Endothelial cell of umbilical vein (primary cell): Measurements from ENCODE around the gene PTPRD. TPM values are rescaled to one million over a fixed set of nuclear protein-coding genes. Genes with fewer than 3 reads are reported as not detected.

ENCODE experiments used
- BruUV-seq: library from RNA; stranded (reverse); fragments of 400-500 nt; replicated peaks from 2 replicates; lab custom pipeline; 2021; lab: Mats Ljungman, UMichigan
- CTCF ChIA-PET: fragments of 300-600, 350-600 bp; sonication (Branson Sonifier 250); formaldehyde crosslinking; loops from one replicate; lab custom pipeline; 2021; ENCODE audit warnings: antibody characterized with exemption, inconsistent platforms; lab: Charles Lee
- POLR2A ChIA-PET: fragments of 300-600, 350-600 bp; sonication (Branson Sonifier 250); formaldehyde crosslinking; loops from one replicate; lab custom pipeline; 2021; ENCODE audit warnings: antibody characterized with exemption, inconsistent platforms; lab: Charles Lee
- DNase-seq: peaks from one replicate; pipeline ENCODE4 v3.0.0-alpha.2; 2011; ENCODE audit warnings: low read depth, low spot score
- FAIRE-seq: peaks from 2 replicates; lab custom pipeline; 2011; peaks lifted over from hg19 to GRCh38; lab: Jason Lieb, UNC
- H2AFZ ChIP-seq: 2 replicates; pipeline ENCODE4 v1.6.0; 2012; ENCODE audit warnings: low read depth, low read length, control low read depth, inconsistent platforms
- H3K27ac ChIP-seq: 2 replicates; pipeline ENCODE4 v1.5.1; 2011; ENCODE audit warnings: low read depth, mild to moderate bottlenecking, control low read depth, low read length, moderate library complexity; ENCODE audit not compliant: insufficient read depth
- H3K27me3 ChIP-seq, 2 experiments: 2 replicates each; pipeline versions ENCODE4 v1.6.0 to v1.6.1; 2011; ENCODE audit warnings: low read length in 2 of 2, mixed read lengths in 1 of 2; ENCODE audit not compliant: control insufficient read depth in 2 of 2, insufficient read depth in 2 of 2
- H3K36me3 ChIP-seq, 2 experiments: 2 replicates in 1 of 2; 3 replicates in 1 of 2; pipeline ENCODE4 v1.5.1; 2011; ENCODE audit warnings: low read length in 2 of 2, mild to moderate bottlenecking in 1 of 2, moderate library complexity in 1 of 2; ENCODE audit not compliant: control insufficient read depth in 2 of 2, insufficient read depth in 2 of 2; ENCODE audit errors: extremely low read depth in 1 of 2
- H3K4me1 ChIP-seq: 3 replicates; pipeline ENCODE4 v1.5.1; 2011; ENCODE audit warnings: mild to moderate bottlenecking, low read length; ENCODE audit not compliant: control insufficient read depth, insufficient read depth; ENCODE audit errors: extremely low read depth
- H3K4me2 ChIP-seq: 2 replicates; pipeline ENCODE4 v1.6.1; 2011; ENCODE audit warnings: low read length, control low read depth, mixed read lengths; ENCODE audit not compliant: insufficient read depth
- H3K4me3 ChIP-seq, 3 experiments: fragments of 200-600 bp in 1 of 3; sonication (generic), shearing (Covaris generic) in 1 of 3; replicated peaks in 1 of 3; 2 replicates each; pipeline ENCODE4 v1.5.1; 2011 to 2016; ENCODE audit warnings: control low read depth in 3 of 3, low read length in 3 of 3, mild to moderate bottlenecking in 2 of 3, inconsistent platforms in 1 of 3, low read depth in 1 of 3, moderate library complexity in 1 of 3; ENCODE audit not compliant: insufficient read depth in 1 of 3
- H3K79me2 ChIP-seq: 2 replicates; pipeline ENCODE4 v1.6.0; 2012; ENCODE audit warnings: low read length, inconsistent platforms; ENCODE audit not compliant: control insufficient read depth, insufficient read depth
- H3K9ac ChIP-seq: replicated peaks from 2 replicates; pipeline ENCODE3; 2011; ENCODE audit warnings: low read length, control low read depth; ENCODE audit not compliant: insufficient read depth; ENCODE audit errors: extremely low read depth
- H3K9me1 ChIP-seq: replicated peaks from 3 replicates; pipeline ENCODE4 v1.6.0; 2011; ENCODE audit warnings: mild to moderate bottlenecking, low read length; ENCODE audit not compliant: control insufficient read depth, insufficient read depth; ENCODE audit errors: extremely low read depth
- H3K9me3 ChIP-seq: replicated peaks from 2 replicates; pipeline ENCODE4 v1.5.1; 2012; ENCODE audit warnings: low read length, inconsistent platforms; ENCODE audit not compliant: control insufficient read depth, insufficient read depth
- H4K20me1 ChIP-seq: replicated peaks from 2 replicates; pipeline ENCODE3; 2011; ENCODE audit warnings: mild to moderate bottlenecking, low read length; ENCODE audit not compliant: control insufficient read depth, insufficient read depth; ENCODE audit errors: extremely low read depth
- EZH2 ChIP-seq: IDR thresholded peaks from 2 replicates; pipeline ENCODE4 v1.6.1; 2012; ENCODE audit warnings: borderline replicate concordance, low read depth, mild to moderate bottlenecking, moderate library complexity, low read length, inconsistent platforms; ENCODE audit not compliant: severe bottlenecking
- FOS ChIP-seq: IDR thresholded peaks from 2 replicates; pipeline ENCODE4 v1.6.1; 2011; ENCODE audit warnings: mild to moderate bottlenecking, low read length, moderate library complexity, borderline replicate concordance; ENCODE audit not compliant: insufficient read depth
- GATA2 ChIP-seq: IDR thresholded peaks from 2 replicates; pipeline ENCODE4 v1.7.0; 2011; ENCODE audit warnings: low read depth, mild to moderate bottlenecking, moderate library complexity, mixed read lengths, low read length; ENCODE audit not compliant: insufficient read length, insufficient read depth
- JUN ChIP-seq: IDR thresholded peaks from 2 replicates; pipeline ENCODE4 v1.6.1; 2011; ENCODE audit warnings: borderline replicate concordance, low read depth; ENCODE audit not compliant: insufficient read length, insufficient read depth
- MYC ChIP-seq: IDR thresholded peaks from one replicate; pipeline ENCODE4 v1.6.1; 2011; ENCODE audit warnings: mild to moderate bottlenecking, low read depth, low read length
- POLR2A ChIP-seq: IDR thresholded peaks from 2 replicates; pipeline ENCODE4 v1.6.1; 2012; ENCODE audit warnings: low read depth, mild to moderate bottlenecking, control low read depth, low read length
- POLR2AphosphoS5 ChIP-seq: IDR thresholded peaks from 2 replicates; pipeline ENCODE4 v1.6.1; 2012; ENCODE audit warnings: low read depth, mild to moderate bottlenecking, control low read depth, low read length, moderate library complexity; ENCODE audit not compliant: insufficient read depth
- dilution Hi-C: fragments of 300-500 bp; cut with MboI; formaldehyde crosslinking; loops from one replicate; pipeline ENCODE4 v1.15.0; 2019; ENCODE audit warnings: low sequenced_read_pairs; ENCODE audit not compliant: extremely low pct_ligation_motif_present
- intact Hi-C: fragments of 100-400 bp; cut with micrococcal nuclease; formaldehyde crosslinking; loops from one replicate; pipeline ENCODE4 v1.10.0; 2022
- polyA plus RNA-seq, 4 experiments: library from polyadenylated mRNA; depleted of rRNA in 3 of 4; stranded (reverse) in 3 of 4; unstranded in 1 of 4; fragments of >200 nt; gene quantifications; 2 replicates each; pipeline versions ENCODE4 v1.2.1 to v1.2.3, GENCODE V29; 2011 to 2012; ENCODE audit warnings: missing spikeins in 1 of 4
- total RNA-seq: library from RNA; stranded (reverse); gene quantifications from 2 replicates; pipeline ENCODE4 v1.2.3, GENCODE V29; 2021
- TF ChIP-seq, protein P1 (sequence below): IDR thresholded peaks from 2 replicates; pipeline ENCODE4 v1.6.1; 2011; ENCODE audit not compliant: insufficient read depth, insufficient read length
- TF ChIP-seq, protein P2 (sequence below), 2 donors: IDR thresholded peaks; 1 replicate in 1 of 2; 2 replicates in 1 of 2; pipeline ENCODE4 v1.5.1; 2011; ENCODE audit warnings: low read length in 2 of 2, mild to moderate bottlenecking in 2 of 2, moderate library complexity in 2 of 2, control low read depth in 1 of 2, inconsistent platforms in 1 of 2, low read depth in 1 of 2; ENCODE audit not compliant: insufficient read depth in 1 of 2; ENCODE audit errors: extremely low read depth in 1 of 2

The PTPRD gene
- total and polyA plus RNA-seq, 2 donors (not counting 3 experiments of a cell fraction or from before 2014, with no cell fraction given): 5.5 to 5.7 TPM

- Histone ChIP-seq H3K9me3 (no peaks in the 10 kb centered on the region), H2AFZ (no peak overlapping the region), H4K20me1 (no peaks in the 10 kb centered on the region), H3K36me3 (no peaks in the 10 kb centered on the region), H3K27me3 (no peaks in the 10 kb centered on the region), H3K79me2 (no peaks in the 10 kb centered on the region), H3K4me3 (no peak overlapping the region), H3K4me1 (no peaks in the 10 kb centered on the region), H3K9me1 (no peaks in the 10 kb centered on the region), H3K9ac (no peak overlapping the region), H3K27ac (no peak overlapping the region), H3K4me2 (no peak overlapping the region)
- no TSS peak for BruUV-seq
- ChIA-PET POLR2A (no interaction called here), CTCF (no interaction called here)
- FAIRE-seq (no peak), DNase-seq (no peak)
- intact Hi-C loops (no loop called here), dilution Hi-C loops (no loop called here)
- no peak for TF ChIP-seq FOS
- TF ChIP-seq, protein P1, sequence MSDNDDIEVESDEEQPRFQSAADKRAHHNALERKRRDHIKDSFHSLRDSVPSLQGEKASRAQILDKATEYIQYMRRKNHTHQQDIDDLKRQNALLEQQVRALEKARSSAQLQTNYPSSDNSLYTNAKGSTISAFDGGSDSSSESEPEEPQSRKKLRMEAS: no peak
- no peak for TF ChIP-seq POLR2A
- no peak for TF ChIP-seq POLR2AphosphoS5
- no peak for TF ChIP-seq EZH2
- TF ChIP-seq, protein P2, sequence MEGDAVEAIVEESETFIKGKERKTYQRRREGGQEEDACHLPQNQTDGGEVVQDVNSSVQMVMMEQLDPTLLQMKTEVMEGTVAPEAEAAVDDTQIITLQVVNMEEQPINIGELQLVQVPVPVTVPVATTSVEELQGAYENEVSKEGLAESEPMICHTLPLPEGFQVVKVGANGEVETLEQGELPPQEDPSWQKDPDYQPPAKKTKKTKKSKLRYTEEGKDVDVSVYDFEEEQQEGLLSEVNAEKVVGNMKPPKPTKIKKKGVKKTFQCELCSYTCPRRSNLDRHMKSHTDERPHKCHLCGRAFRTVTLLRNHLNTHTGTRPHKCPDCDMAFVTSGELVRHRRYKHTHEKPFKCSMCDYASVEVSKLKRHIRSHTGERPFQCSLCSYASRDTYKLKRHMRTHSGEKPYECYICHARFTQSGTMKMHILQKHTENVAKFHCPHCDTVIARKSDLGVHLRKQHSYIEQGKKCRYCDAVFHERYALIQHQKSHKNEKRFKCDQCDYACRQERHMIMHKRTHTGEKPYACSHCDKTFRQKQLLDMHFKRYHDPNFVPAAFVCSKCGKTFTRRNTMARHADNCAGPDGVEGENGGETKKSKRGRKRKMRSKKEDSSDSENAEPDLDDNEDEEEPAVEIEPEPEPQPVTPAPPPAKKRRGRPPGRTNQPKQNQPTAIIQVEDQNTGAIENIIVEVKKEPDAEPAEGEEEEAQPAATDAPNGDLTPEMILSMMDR (IDR thresholded peaks at IDR 0.05; ENCODE audit: extremely low read depth in 1 of 2, insufficient read depth in 1 of 2, low read depth in 1 of 2, low read length in 2 of 2): no peak
- TF ChIP-seq MYC: no peak
- TF ChIP-seq GATA2: no peak
- no peak for TF ChIP-seq JUN
Observed at GRCh38 chr9:9552665-9553064, 1060.1 kb downstream of the PTPRD start.
